GM10266 (cell line): ENCODE results near the gene VASP.

ENCODE experiments used
- DNase-seq: peaks from one replicate; pipeline ENCODE4 v3.0.0; 2012; ENCODE audit errors: extremely low spot score
- TF ChIP-seq, protein P1 (sequence below): IDR thresholded peaks from 2 replicates; pipeline ENCODE4 v1.5.1; 2012; ENCODE audit warnings: mild to moderate bottlenecking, low read depth; ENCODE audit not compliant: control insufficient read depth, insufficient read depth; ENCODE audit errors: missing control alignments

VASP gene

DNA sequence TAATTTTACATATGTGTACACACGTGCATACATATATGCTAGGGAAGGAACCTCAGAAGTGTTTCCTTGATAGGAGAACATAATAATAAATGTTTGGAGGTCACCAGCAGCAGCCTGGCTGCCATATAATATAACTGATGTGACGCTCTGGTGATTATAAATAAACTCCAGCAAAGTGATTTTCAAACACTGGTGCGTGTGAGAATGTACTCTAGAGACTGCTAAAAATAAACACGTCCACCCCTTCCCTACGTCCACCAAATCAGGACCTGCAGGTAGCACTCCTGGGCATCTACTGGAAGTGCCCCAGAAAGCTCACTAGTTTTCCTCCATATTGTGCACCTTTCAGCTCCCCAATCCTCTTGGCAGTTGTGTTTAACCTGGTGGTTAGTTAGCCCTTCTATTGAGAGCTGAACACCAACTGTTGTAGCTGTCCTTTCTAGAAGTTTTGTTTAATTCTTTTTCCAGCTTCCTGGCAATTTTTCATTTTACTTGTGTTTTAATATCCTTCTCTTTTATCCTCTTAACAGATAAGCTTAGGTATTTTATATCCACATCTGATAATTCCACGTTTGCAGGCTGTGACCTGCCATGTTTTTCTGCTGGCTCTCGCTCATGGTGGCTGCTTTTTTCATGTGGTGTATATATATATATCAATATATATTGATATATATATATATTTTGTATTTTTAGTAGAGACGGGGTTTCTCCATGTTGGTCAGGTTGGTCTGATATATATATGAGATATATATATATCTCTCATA lies 64.4 kb downstream of the VASP start:
- no peak for DNase-seq
- TF ChIP-seq, protein P1, sequence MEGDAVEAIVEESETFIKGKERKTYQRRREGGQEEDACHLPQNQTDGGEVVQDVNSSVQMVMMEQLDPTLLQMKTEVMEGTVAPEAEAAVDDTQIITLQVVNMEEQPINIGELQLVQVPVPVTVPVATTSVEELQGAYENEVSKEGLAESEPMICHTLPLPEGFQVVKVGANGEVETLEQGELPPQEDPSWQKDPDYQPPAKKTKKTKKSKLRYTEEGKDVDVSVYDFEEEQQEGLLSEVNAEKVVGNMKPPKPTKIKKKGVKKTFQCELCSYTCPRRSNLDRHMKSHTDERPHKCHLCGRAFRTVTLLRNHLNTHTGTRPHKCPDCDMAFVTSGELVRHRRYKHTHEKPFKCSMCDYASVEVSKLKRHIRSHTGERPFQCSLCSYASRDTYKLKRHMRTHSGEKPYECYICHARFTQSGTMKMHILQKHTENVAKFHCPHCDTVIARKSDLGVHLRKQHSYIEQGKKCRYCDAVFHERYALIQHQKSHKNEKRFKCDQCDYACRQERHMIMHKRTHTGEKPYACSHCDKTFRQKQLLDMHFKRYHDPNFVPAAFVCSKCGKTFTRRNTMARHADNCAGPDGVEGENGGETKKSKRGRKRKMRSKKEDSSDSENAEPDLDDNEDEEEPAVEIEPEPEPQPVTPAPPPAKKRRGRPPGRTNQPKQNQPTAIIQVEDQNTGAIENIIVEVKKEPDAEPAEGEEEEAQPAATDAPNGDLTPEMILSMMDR: no peak

DNA sequence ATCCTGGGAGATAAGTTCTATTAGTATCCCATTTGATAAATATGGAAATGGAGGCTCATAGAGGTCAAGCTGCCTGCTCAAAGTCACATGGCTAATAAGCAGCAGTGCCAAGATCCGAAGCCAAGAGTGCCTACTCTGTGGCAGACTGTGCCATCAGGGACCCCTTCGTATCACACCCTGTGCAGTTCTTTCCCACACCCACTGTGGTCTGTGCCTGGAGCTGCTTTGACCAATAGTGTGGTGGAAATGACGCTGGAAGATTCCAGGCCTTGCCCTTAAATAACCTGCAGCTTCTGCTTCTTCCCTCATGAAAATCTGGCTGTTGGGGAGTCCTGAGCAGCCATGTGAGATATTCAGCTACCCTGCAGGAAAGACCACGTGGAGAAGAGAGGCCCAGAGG lies 67.2 kb downstream of the VASP start:
- no peak for DNase-seq
- TF ChIP-seq, protein P1: no peak

DNA sequence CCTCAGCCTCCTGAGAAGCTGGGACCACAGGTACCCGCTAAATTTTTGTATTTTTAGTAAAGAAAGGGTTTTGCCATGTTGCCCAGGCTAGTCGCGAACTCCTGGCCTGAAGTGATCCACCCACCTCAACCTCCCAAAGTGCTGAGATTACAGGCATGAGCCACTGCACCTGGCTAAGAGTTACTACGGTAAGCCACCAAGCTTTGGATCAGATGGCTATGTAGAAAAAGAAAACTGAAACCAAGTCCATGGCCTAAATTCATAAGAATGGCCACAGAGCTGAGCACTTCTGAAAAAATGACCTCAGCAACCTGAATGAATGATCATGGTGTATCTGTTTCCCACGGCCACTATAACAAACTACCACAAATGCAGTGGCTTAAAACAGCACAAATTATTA lies 67.9 kb downstream of the VASP start:
- DNase-seq: no peak
- TF ChIP-seq, protein P1: no peak
